CD4-positive, CD25-positive, alpha-beta regulatory T cell (primary cell): ENCODE measurements around the gene HAVCR1. TPM values are rescaled to one million over a fixed set of nuclear protein-coding genes. Genes with fewer than 3 reads are reported as not detected.

ENCODE experiments used
- ATAC-seq, 2 donors: fragments of 150-1000 bp; cut with Tn5 transposase; one replicate each; pipeline ENCODE4 v1.10.0; 2021; ENCODE audit warnings: low read depth in 2 of 2, moderate number of reproducible peaks in 2 of 2, moderate library complexity in 1 of 2
- DNase-seq, 3 donors: peaks; one replicate each; pipeline versions ENCODE4 v3.0.0 to v3.0.0-alpha.2; 2012 to 2022; ENCODE audit warnings: mixed read lengths in 1 of 3
- H3K27ac ChIP-seq: one replicate; pipeline ENCODE4 v1.7.0; 2013; ENCODE audit warnings: mild to moderate bottlenecking, low read length; ENCODE audit not compliant: insufficient read depth, poor library complexity, severe bottlenecking
- H3K27me3 ChIP-seq: one replicate; pipeline ENCODE4 v1.7.0; 2013; ENCODE audit warnings: low read length; ENCODE audit not compliant: control insufficient read depth, insufficient read depth
- H3K36me3 ChIP-seq: one replicate; pipeline ENCODE4 v1.7.0; 2013; ENCODE audit warnings: mild to moderate bottlenecking, low read length, moderate library complexity; ENCODE audit not compliant: control insufficient read depth, insufficient read depth
- H3K4me1 ChIP-seq: 2 replicates; pipeline ENCODE4 v1.7.0; 2013; ENCODE audit warnings: mild to moderate bottlenecking, low read length; ENCODE audit not compliant: insufficient read depth, control insufficient read depth, poor library complexity, severe bottlenecking
- H3K4me3 ChIP-seq: one replicate; pipeline ENCODE4 v1.7.0; 2013; ENCODE audit warnings: low read depth, mild to moderate bottlenecking, low read length, moderate library complexity
- H3K9me3 ChIP-seq, 2 experiments: 1 replicate in 1 of 2; 2 replicates in 1 of 2; pipeline ENCODE4 v1.7.0; 2013; ENCODE audit warnings: low read length in 2 of 2, mild to moderate bottlenecking in 1 of 2, moderate library complexity in 1 of 2; ENCODE audit not compliant: control insufficient read depth in 2 of 2
- H3K27ac Mint-ChIP-seq, 3 donors: one replicate each; pipeline ENCODE4 v1.8.0; 2020 to 2022; ENCODE audit warnings: mild to moderate bottlenecking in 3 of 3, mixed read lengths in 3 of 3, moderate library complexity in 2 of 3
- H3K27me3 Mint-ChIP-seq: one replicate; pipeline ENCODE4 v1.8.0; 2022; ENCODE audit warnings: mild to moderate bottlenecking, mixed read lengths
- H3K36me3 Mint-ChIP-seq: one replicate; pipeline ENCODE4 v1.8.0; 2020; ENCODE audit warnings: mixed read lengths
- H3K4me1 Mint-ChIP-seq, 4 donors: one replicate each; pipeline ENCODE4 v1.8.0; 2020 to 2022; ENCODE audit warnings: mixed read lengths in 4 of 4, mild to moderate bottlenecking in 1 of 4
- H3K4me3 Mint-ChIP-seq, 4 donors: one replicate each; pipeline ENCODE4 v1.8.0; 2020 to 2022; ENCODE audit warnings: mild to moderate bottlenecking in 4 of 4, mixed read lengths in 4 of 4, moderate library complexity in 3 of 4
- H3K9me3 Mint-ChIP-seq, 7 donors: one replicate each; pipeline ENCODE4 v1.8.0; 2020 to 2022; ENCODE audit warnings: mixed read lengths in 7 of 7, mild to moderate bottlenecking in 3 of 7, moderate library complexity in 2 of 7
- polyA plus RNA-seq, 4 donors: library from polyadenylated mRNA; unstranded; fragments of 300-500 nt; fragmentation: Illumina TruSeq; gene quantifications; one replicate each; pipeline ENCODE4 v1.2.3, GENCODE V29; 2021
- total RNA-seq: library from RNA; stranded (reverse); gene quantifications from one replicate; pipeline ENCODE4 v1.2.3, GENCODE V29; 2022

The HAVCR1 gene
- total RNA-seq = 7.9 TPM
- polyA plus RNA-seq = 1 to 10 TPM; 1.7 to 8.2 (median 3.7) TPM

GRCh38 chr5:157059093-157059539 is at the start of gene HAVCR1:
HAVCR1 (minus strand) TSS chr5:157059116; CDS start chr5:157057943, 1,173 bp downstream.
- Mint-ChIP-seq H3K9me3 (peaks cover 0 to 2% (median 0%) of the 10 kb centered on the region in 7 donors), H3K27me3 (no peaks in the 10 kb centered on the region), H3K27ac (no peak within 1 kb of the TSS), H3K4me3 (peak within 1 kb of the TSS in 1 of 4 donors; percentile 34), H3K36me3 (no peaks in the 10 kb centered on the region), H3K4me1 (no peaks in the 10 kb centered on the region)
- Histone ChIP-seq H3K4me3 (no peak within 1 kb of the TSS), H3K36me3 (no peaks in the 10 kb centered on the region), H3K4me1 (no peaks in the 10 kb centered on the region), H3K27ac (no peak within 1 kb of the TSS), H3K27me3 (no peaks in the 10 kb centered on the region), H3K9me3 (no peaks in the 10 kb centered on the region)
- no peak for ATAC-seq
- no peak for DNase-seq

GRCh38 chr5:157107508-157107907 is 48.6 kb upstream of the HAVCR1 start:
- Mint-ChIP-seq H3K27ac (peak overlapping the region in 2 of 3 donors; percentile 62 to 86), H3K9me3 (no peaks in the 10 kb centered on the region), H3K36me3 (peaks cover 11% of the 10 kb centered on the region), H3K4me3 (peak overlapping the region; percentile 54 to 70 (median 58)), H3K27me3 (no peaks in the 10 kb centered on the region), H3K4me1 (peaks cover 18 to 53% (median 34%) of the 10 kb centered on the region in 4 donors)
- H3K36me3 ChIP-seq = no peaks in the 10 kb centered on the region
- no peaks in the 10 kb centered on the region for H3K9me3 ChIP-seq
- H3K27ac ChIP-seq = no peak overlapping the region
- H3K4me3 ChIP-seq = peak overlapping the region; percentile 14
- no peak for ATAC-seq
- H3K27me3 ChIP-seq = no peaks in the 10 kb centered on the region
- DNase-seq = no peak
- H3K4me1 ChIP-seq = peaks cover 25% of the 10 kb centered on the region

DNA sequence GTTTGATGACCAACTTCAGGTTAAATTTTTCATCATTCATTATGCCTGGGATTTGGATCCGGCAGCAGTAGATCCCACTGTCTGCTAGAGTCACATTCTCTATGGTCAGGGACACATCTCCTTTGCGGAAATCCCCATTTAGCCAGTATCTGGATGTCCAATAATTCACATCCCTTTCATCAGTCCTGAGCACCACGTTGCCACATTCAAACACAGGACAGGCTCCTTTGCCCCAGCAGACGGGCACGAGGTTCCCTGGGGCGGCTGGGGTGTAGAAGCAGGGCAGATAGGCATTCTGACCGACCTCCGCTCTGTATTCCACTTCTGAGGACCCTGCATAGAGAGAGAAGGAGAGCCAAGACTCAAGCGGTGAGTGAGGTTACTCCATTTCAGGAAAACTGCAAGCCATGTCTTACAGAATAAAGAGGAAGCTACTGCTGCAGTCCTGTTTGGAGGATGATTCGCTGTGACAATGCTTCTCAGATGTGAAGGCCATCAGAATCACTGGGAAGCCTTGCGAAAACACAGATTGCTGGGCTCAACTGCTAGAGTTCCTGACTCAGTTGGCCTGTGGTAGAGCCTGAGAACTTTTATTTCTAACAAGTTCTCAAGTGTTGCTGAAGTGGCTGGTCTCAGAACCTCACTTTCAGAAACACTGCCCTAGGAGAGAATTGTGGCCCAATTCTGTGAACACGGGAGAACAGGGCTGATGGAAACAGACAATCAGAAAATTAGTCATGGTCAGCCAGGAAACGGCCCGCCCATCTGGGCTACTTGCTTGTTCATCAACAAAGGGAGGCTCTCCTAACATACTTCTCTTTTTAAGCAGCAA is 47.9 kb upstream of the HAVCR1 start:
- peaks cover 18 to 53% (median 34%) of the 10 kb centered on the region in 4 donors for H3K4me1 Mint-ChIP-seq
- peak overlapping the region; percentile 14 for H3K4me3 ChIP-seq
- DNase-seq = peak in 1 of 3 donors; percentile 37
- no peaks in the 10 kb centered on the region for H3K9me3 ChIP-seq
- H3K9me3 Mint-ChIP-seq = no peaks in the 10 kb centered on the region
- peak overlapping the region in 2 of 3 donors; percentile 75 to 86 for H3K27ac Mint-ChIP-seq
- peaks cover 25% of the 10 kb centered on the region for H3K4me1 ChIP-seq
- H3K36me3 ChIP-seq = no peaks in the 10 kb centered on the region
- H3K27me3 ChIP-seq = no peaks in the 10 kb centered on the region
- H3K27ac ChIP-seq = no peak overlapping the region
- ATAC-seq = no peak
- peaks cover 11% of the 10 kb centered on the region for H3K36me3 Mint-ChIP-seq
- peak overlapping the region in 3 of 4 donors; percentile 54 to 70 (median 68) for H3K4me3 Mint-ChIP-seq
- H3K27me3 Mint-ChIP-seq = no peaks in the 10 kb centered on the region

DNA sequence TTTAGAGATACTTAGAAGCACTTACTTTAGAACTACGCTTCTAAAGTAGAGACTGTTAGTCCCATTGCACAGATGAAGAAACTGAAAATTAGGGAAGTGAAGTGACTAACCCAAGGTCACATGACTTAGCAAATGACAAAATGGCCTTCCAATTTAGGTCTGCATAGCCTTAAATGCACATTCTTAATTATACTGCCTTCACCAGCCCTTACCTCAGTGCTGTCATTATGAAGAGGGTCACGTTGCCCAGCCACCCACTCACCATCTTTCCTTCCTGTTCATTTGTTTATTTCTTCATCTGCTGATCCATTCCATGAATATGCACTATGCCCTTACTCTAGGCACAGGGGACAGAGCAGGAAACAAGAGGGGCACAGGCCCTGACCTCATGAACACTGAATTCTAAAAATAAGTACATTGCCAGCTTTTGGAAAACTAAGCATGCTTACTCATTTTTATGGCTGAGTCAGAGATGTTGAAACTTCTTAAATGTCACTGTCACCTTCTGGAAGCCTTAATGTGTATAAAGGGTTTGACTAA is 41.3 kb upstream of the HAVCR1 start:
- Mint-ChIP-seq H3K9me3 (no peaks in the 10 kb centered on the region), H3K4me1 (peaks cover 7 to 12% (median 8%) of the 10 kb centered on the region in 4 donors), H3K4me3 (no peak overlapping the region), H3K27me3 (no peaks in the 10 kb centered on the region), H3K27ac (peak overlapping the region in 1 of 3 donors; percentile 52), H3K36me3 (peaks cover 17% of the 10 kb centered on the region)
- H3K9me3 ChIP-seq = no peaks in the 10 kb centered on the region
- peak in 1 of 3 donors; percentile 31 for DNase-seq
- H3K36me3 ChIP-seq = no peaks in the 10 kb centered on the region
- peak; percentile 34 to 43 for ATAC-seq
- no peaks in the 10 kb centered on the region for H3K4me1 ChIP-seq
- H3K4me3 ChIP-seq = no peak overlapping the region
- no peaks in the 10 kb centered on the region for H3K27me3 ChIP-seq
- H3K27ac ChIP-seq = no peak overlapping the region

- Histone ChIP-seq H3K4me1 (no peaks in the 10 kb centered on the region), H3K36me3 (peaks cover 3% of the 10 kb centered on the region), H3K4me3 (no peak overlapping the region), H3K27ac (no peak overlapping the region), H3K9me3 (no peaks in the 10 kb centered on the region), H3K27me3 (no peaks in the 10 kb centered on the region)
- ATAC-seq (no peak), DNase-seq (no peak)
- Mint-ChIP-seq H3K9me3 (peaks cover 0 to 2% (median 0%) of the 10 kb centered on the region in 7 donors), H3K4me3 (no peak overlapping the region), H3K36me3 (peaks cover 24% of the 10 kb centered on the region), H3K4me1 (peaks cover 0 to 8% (median 2%) of the 10 kb centered on the region in 4 donors), H3K27me3 (no peaks in the 10 kb centered on the region), H3K27ac (peak overlapping the region in 2 of 3 donors; percentile 62 to 76)
These were observed 29.6 kb upstream of the HAVCR1 start for GRCh38 chr5:157088342-157088990.

DNA sequence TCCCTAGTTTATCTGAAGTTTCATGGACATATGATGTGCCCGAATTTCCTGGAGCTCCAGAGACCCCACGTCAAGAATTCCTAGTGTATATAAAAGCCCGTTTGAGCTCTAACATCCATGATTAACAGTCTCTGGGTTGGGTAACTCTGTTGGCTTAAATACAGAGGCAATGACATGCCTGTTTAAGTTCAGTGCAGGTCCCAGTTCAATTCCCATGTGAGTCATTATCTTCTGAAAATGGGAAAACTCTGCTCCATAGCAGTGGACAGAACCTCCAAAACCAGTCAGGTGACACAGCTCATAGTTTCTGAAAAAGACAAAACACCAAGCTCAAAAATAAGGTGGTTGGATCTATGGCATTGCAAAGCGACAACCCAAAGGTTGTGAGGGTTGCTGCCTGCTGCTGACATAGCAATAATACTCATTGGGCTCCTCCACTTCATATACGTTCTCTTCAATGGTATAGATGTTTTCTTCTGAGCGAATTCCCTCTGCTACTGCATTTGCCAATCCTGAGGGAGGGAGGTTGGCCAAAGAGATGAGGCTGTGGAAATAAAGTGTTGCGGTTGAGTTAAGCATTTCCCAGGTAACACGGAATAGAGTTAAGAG is 27.9 kb upstream of the HAVCR1 start:
- Histone ChIP-seq H3K36me3 (peaks cover 3% of the 10 kb centered on the region), H3K27me3 (no peaks in the 10 kb centered on the region), H3K27ac (no peak overlapping the region), H3K4me1 (no peaks in the 10 kb centered on the region), H3K9me3 (no peaks in the 10 kb centered on the region), H3K4me3 (no peak overlapping the region)
- H3K9me3 Mint-ChIP-seq = peaks cover 0 to 2% (median 0%) of the 10 kb centered on the region in 7 donors
- H3K27ac Mint-ChIP-seq = no peak overlapping the region
- ATAC-seq (no peak), DNase-seq (no peak)
- peaks cover 26% of the 10 kb centered on the region for H3K36me3 Mint-ChIP-seq
- no peak overlapping the region for H3K4me3 Mint-ChIP-seq
- no peaks in the 10 kb centered on the region for H3K27me3 Mint-ChIP-seq
- H3K4me1 Mint-ChIP-seq = peaks cover 0 to 8% (median 2%) of the 10 kb centered on the region in 4 donors

- Histone ChIP-seq H3K36me3 (peaks cover 3% of the 10 kb centered on the region), H3K4me1 (no peaks in the 10 kb centered on the region), H3K9me3 (no peaks in the 10 kb centered on the region), H3K4me3 (no peak overlapping the region), H3K27me3 (no peaks in the 10 kb centered on the region), H3K27ac (no peak overlapping the region)
- Mint-ChIP-seq H3K4me3 (no peak overlapping the region), H3K36me3 (peaks cover 21% of the 10 kb centered on the region), H3K27ac (no peak overlapping the region), H3K9me3 (peaks cover 0 to 2% (median 0%) of the 10 kb centered on the region in 7 donors), H3K4me1 (peaks cover 0 to 8% (median 2%) of the 10 kb centered on the region in 4 donors), H3K27me3 (no peaks in the 10 kb centered on the region)
- no peak for DNase-seq
- ATAC-seq = no peak
These were observed 27.0 kb upstream of the HAVCR1 start for GRCh38 chr5:157085930-157086329.
